Measurements from ENCODE around the gene ADAMTSL2.

DNA sequence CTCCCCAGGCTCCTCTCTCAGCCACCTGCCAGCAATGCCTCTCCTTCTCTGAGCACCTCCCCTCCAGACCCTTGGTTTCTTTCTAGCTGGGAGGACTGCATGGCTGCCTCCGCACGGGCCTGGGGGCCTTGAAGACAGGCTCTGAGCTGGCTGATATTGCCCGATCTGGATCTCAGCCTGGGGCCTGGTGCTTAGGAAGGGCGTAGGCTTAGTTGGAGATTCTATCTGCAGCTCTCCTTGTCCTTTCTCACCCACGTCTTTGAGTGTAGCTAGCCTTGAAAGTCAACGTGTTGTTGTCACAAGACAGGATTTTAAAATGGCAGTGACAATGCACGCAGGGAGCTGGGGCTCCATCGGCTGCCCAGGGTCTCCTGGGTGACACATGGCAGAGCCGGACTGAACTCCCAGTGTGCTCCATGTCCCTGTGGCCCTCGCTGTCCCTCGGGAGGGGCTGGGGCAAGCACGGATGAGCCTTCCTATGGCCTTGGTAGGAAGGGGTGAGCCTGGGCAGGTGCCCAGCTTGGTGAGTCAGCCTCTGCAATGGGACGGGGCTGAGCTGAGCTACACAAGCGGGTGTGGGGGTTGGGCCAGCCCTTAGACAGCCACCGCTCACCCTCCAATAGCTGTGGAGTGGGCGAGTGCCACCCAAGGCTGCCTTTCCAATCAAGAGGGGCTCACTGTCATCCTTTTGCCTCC lies 9.4 kb downstream of the ADAMTSL2 start:
- TF ChIP-seq POLR2AphosphoS5 (IDR thresholded peaks at IDR 0.05): no peak
- TF ChIP-seq, protein P1, sequence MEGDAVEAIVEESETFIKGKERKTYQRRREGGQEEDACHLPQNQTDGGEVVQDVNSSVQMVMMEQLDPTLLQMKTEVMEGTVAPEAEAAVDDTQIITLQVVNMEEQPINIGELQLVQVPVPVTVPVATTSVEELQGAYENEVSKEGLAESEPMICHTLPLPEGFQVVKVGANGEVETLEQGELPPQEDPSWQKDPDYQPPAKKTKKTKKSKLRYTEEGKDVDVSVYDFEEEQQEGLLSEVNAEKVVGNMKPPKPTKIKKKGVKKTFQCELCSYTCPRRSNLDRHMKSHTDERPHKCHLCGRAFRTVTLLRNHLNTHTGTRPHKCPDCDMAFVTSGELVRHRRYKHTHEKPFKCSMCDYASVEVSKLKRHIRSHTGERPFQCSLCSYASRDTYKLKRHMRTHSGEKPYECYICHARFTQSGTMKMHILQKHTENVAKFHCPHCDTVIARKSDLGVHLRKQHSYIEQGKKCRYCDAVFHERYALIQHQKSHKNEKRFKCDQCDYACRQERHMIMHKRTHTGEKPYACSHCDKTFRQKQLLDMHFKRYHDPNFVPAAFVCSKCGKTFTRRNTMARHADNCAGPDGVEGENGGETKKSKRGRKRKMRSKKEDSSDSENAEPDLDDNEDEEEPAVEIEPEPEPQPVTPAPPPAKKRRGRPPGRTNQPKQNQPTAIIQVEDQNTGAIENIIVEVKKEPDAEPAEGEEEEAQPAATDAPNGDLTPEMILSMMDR (IDR thresholded peaks at IDR 0.05 in 8 of 11, conservative IDR thresholded peaks at IDR 0.05 in 3 of 11): no peak

Measured in spleen (tissue), 7 donors.